Bronchial epithelial cell (primary cell): ENCODE data around the gene GAK. TPM values are rescaled to one million over a fixed set of nuclear protein-coding genes. Genes with fewer than 3 reads are reported as not detected.
"Not testable (repeated sequence)": the region's sequence is repeated elsewhere in the genome, so short reads cannot be mapped to it uniquely, and the experiment has no call there.

ENCODE experiments used
- DNase-seq: peaks from one replicate; pipeline ENCODE4 v3.0.0-alpha.2; 2010; ENCODE audit warnings: low read depth
- FAIRE-seq: peaks from 2 replicates; lab custom pipeline; 2011; peaks lifted over from hg19 to GRCh38; lab: Jason Lieb, UNC
- H3K27me3 ChIP-seq: 2 replicates; pipeline ENCODE4 v1.5.1; 2011; ENCODE audit warnings: low read length; ENCODE audit not compliant: control insufficient read depth, insufficient read depth
- H3K36me3 ChIP-seq: 2 replicates; pipeline ENCODE4 v1.5.1; 2011; ENCODE audit warnings: low read length; ENCODE audit not compliant: control insufficient read depth, insufficient read depth
- H3K4me3 ChIP-seq: 2 replicates; pipeline ENCODE4 v1.5.1; 2011; ENCODE audit warnings: mild to moderate bottlenecking, low read depth, low read length, control low read depth
- total RNA-seq: library from RNA; depleted of rRNA; stranded (reverse); fragments of >200 nt; gene quantifications from 2 replicates; pipeline ENCODE4 v1.2.1, GENCODE V29; 2014
- TF ChIP-seq, protein P1 (sequence below): IDR thresholded peaks from 2 replicates; pipeline ENCODE4 v1.5.1; 2011; ENCODE audit warnings: mild to moderate bottlenecking, moderate library complexity, low read length, control low read depth, inconsistent platforms; ENCODE audit not compliant: insufficient read depth, severe bottlenecking

The GAK gene
- total RNA-seq, 1 donor from 2014 or later: 52.9 TPM

DNA sequence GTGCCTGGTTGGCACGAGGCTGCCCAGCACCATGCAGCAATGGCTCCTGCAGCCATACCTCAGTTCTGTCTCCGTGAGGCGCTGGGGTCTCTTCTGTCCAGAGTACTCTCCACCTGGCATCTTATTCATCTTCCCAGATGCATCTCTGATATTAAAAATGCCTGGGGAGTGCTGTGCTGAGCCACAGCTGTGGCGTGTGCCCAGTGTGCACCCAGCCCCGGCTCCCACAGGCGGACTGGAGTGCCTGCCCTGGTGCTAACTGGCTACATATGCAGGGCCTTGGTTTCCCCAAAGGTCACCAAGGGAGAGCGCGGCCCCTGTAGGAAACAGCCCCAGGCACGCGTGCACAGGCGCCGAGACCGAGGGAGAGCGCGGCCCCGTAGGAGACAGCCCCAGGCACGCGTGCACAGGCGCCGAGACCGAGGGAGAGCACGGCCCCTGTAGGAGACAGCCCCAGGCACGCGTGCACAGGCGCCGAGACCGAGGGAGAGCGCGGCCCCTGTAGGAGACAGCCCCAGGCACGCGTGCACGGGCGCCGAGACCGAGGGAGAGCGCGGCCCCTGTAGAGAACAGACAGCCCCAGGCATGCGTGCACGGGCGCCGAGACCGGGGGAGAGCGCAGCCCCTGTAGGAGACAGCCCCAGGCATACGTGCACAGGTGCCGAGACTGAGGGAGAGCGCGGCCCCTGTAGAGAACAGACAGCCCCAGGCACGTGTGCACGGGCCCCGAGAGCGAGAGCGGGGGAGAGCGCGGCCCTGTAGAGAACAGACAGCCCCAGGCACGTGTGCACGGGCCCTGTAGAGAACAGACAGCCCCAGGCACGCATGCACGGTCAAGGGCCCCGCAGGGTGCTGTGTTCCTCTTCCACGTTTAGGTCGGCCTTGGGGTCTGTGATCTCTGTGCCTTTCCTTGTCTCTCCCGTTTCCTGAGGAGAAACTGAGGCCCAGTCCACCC, 14.7 kb upstream of the GAK start:
- H3K4me3 ChIP-seq: no peak overlapping the region
- TF ChIP-seq, protein P1, sequence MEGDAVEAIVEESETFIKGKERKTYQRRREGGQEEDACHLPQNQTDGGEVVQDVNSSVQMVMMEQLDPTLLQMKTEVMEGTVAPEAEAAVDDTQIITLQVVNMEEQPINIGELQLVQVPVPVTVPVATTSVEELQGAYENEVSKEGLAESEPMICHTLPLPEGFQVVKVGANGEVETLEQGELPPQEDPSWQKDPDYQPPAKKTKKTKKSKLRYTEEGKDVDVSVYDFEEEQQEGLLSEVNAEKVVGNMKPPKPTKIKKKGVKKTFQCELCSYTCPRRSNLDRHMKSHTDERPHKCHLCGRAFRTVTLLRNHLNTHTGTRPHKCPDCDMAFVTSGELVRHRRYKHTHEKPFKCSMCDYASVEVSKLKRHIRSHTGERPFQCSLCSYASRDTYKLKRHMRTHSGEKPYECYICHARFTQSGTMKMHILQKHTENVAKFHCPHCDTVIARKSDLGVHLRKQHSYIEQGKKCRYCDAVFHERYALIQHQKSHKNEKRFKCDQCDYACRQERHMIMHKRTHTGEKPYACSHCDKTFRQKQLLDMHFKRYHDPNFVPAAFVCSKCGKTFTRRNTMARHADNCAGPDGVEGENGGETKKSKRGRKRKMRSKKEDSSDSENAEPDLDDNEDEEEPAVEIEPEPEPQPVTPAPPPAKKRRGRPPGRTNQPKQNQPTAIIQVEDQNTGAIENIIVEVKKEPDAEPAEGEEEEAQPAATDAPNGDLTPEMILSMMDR: no peak
- FAIRE-seq: no peak
- no peak for DNase-seq
- no peaks in the 10 kb centered on the region for H3K36me3 ChIP-seq
- H3K27me3 ChIP-seq: no peaks in the 10 kb centered on the region

DNA sequence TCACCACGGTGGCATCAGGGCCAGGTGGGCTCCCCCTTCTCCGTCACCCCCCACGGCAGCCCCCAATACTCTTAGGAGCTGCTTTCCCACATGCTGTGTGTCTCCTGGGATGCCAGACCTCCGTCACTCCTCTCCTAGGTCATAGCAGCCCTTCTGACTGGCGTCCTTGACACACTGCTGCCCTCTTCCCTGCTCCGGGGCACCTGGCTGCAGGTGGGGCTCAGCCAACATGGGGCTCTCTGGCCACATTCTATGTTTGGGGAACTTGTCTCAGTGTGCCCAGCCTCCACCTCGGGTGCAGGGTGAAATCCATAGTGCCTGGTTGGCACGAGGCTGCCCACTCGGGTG, 14.0 kb upstream of the GAK start:
- Histone ChIP-seq H3K36me3 (no peaks in the 10 kb centered on the region), H3K27me3 (no peaks in the 10 kb centered on the region), H3K4me3 (no peak overlapping the region)
- DNase-seq (no peak), FAIRE-seq (no peak)
- TF ChIP-seq, protein P1: no peak

DNA sequence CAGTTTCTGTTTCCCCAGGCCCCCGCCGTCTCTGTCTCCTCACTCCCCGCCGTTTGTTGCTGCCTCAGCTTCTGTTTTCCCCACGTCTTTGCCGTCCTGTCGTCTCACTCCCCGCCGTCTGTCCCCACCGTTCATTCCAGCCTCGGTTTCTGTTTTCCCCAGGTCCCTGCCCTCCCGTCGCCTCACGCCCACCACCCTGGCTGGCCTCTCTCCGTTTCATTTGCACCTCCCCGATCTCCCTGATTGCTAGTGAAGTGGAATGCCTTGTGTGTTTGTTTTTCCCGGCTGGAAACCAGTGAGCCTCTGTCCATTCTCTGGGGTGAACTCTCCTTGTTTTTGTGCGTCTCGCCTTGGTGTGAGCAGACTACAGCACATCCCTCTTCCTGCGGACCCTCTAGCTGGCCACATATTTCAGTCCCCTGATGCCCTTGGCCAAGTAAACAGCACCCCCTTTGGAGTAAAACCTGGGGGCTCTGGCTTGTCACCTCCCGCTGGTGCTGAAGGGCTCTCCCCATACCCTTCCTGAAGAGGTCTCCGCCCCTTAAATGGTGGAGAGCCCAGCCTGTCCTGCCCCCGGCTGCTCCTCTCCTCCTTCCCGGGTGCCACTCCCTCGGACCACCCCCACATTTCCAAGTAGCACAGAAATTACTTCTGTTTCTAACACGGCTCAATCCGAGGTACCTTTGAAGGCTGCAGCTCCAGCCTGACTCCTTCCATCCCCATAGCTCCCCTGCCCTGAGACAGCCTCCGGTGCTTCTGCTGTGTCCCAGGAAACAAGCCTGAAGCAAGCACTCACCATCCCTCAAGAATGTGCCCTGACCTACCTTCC, 13.4 kb upstream of the GAK start:
- no peaks in the 10 kb centered on the region for H3K36me3 ChIP-seq
- DNase-seq (no peak), FAIRE-seq (no peak)

DNA sequence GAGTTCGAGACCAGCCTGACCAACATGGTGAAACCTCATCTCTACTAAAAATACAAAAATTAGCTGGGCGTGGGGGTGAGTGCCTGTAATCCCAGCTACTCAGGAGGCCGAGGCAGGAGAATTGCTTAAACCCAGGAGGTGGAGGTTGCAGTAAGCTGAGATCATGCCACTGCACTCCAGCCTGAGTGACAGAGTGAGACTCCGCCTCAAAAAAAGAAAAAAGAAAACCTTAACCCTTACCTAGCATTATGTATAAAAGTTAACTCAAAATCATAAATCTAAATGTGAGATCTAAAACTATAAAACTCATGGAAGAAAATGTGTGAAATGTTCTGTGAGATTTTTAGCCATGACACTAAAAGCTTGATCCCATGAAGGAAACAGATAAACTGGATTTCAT, 7.4 kb upstream of the GAK start:
- FAIRE-seq, H3K27me3 ChIP-seq, H3K4me3 ChIP-seq, H3K36me3 ChIP-seq, DNase-seq: not testable (repeated sequence)

More for the DNA sequence above, 13.4 kb upstream of the GAK start:
- H3K27me3 ChIP-seq: no peaks in the 10 kb centered on the region
- H3K4me3 ChIP-seq: no peak overlapping the region
- TF ChIP-seq, protein P1: no peak

DNA sequence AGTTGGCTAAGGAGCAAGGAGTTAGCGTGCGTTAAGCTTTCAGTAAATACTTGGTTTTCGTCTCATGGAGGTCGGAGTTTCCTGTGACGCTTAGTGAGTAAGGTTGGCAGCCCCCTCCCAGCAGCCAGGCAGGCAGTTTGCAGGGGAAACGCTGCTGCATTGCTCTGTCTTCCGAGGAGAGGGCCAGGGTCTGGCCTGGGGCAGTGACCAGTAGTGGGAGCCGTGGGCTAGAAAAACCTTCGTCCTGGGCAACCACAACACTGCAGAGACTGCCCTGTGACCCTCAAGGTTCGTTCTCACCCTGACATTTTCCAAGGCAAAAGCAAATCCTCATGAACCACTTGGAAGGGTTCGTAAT, 576 bp upstream of the GAK start:
- Histone ChIP-seq H3K36me3 (peaks cover 7% of the 10 kb centered on the region), H3K4me3 (peak overlapping the region; percentile 100), H3K27me3 (no peaks in the 10 kb centered on the region)
- no peak for DNase-seq
- FAIRE-seq: no peak
- TF ChIP-seq, protein P1: peak; percentile 12

DNA sequence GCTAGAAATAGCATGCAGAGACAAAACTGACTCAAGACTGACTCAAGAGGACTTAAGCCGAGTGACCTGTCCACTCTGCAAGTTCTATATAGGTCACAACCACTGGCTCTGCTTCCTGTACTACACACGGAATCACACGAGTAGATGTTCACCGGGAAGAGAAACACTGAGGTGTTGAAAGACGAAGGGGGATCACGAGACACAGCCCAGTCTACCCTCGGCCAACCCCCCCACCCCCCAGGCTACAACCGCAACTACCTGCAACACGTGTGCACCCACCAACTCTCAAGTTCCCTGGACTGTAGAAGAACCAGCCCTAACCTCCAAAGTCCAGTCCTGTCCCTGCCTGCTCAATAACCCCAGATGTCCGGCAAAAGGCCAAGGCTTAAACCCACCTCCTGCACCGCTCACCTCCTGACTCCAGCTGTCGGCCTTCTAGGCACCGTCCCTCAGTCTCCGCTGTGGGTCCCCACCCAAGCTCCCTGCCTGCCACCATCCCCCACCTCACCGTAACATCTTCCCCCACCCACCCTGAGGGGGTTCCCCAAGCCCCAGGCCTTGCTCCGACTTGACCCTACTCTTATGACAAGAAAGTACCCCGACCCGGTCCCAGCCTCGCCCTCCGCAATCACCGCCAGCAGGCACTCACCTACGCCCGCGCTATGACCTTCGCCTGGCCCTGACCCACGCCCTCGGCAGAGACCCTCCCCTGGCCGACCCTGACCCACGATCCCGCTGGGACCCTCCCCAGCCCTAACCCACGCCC, 739 bp downstream of the GAK start:
- H3K27me3 ChIP-seq: no peaks in the 10 kb centered on the region
- peak; percentile 60 for FAIRE-seq
- DNase-seq: peak; percentile 30

More for the DNA sequence above, 739 bp downstream of the GAK start:
- peaks cover 7% of the 10 kb centered on the region for H3K36me3 ChIP-seq
- H3K4me3 ChIP-seq: peak overlapping the region; percentile 100
- TF ChIP-seq, protein P1: no peak
